Measurements from ENCODE around the gene ZBTB25.

ZBTB25 gene

DNA sequence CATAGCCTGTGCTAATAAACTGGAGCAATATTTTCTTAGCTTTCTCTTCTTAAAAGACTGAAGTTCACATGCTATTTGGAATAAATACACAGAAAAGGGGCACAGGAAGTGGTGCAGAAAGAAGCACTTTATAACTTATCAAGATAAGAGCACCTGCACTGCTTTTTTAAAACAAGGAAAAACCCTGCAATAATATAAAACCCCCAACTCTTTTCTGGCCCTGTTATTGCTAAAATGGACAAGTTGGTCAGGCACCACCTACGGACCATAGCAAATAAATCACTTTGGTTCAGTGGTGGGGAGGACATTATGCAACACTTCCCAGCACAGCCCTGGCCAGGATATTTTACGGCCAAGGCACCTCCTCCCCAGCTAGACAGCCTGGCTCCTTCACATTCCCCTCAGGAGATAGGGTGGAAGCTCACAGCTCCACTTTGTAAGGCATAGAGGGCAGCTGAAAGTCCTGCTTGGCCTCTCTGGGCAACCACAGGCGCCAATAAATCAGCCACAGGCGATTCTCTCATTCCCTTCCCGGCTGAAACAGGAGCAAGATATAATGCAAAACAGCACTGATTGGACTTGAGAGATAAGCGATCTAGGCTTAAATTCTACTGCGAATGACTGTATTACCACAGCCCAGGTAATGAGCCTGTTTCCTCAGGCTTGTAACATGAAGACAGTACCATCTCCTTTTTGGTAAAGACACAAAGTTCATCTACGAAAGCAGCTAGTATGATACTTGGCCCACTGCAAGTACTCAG is 2.0 kb downstream of the ZBTB25 start:
- no peak for TF ChIP-seq CREB1 (IDR thresholded peaks at IDR 0.05; ENCODE audit: low read depth)
- TF ChIP-seq CEBPB (IDR thresholded peaks at IDR 0.05) = peak; percentile 96
- TF ChIP-seq, protein P1, sequence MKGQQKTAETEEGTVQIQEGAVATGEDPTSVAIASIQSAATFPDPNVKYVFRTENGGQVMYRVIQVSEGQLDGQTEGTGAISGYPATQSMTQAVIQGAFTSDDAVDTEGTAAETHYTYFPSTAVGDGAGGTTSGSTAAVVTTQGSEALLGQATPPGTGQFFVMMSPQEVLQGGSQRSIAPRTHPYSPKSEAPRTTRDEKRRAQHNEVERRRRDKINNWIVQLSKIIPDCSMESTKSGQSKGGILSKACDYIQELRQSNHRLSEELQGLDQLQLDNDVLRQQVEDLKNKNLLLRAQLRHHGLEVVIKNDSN (IDR thresholded peaks at IDR 0.05) = 0 out of 2 replicates have a peak, but pooled peaks have one; percentile 7
- TF ChIP-seq TAF1 (IDR thresholded peaks at IDR 0.05; ENCODE audit: low read depth) = no peak
- 0 out of 2 replicates have a peak, but pooled peaks have one; percentile 26 for TF ChIP-seq TCF12 (IDR thresholded peaks at IDR 0.05; ENCODE audit: low read depth)

DNA sequence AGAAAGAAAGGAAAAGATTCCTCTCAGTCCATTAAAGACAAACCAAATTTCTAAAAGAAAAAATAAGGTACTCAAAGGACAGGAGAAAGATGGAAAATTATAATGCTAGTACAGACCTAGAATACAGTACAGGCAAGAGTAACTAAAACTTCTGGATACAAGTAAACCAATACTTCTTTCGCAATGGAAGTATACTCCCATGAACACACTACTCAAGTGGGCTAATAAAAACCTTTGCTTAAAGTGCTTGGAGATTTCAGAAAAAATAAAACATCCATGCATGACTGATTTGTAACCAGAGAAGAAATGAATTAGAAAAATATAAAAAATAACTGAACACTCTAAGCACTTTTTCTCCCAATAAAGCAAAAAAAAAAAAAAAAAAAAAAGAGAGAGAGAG is 3.5 kb downstream of the ZBTB25 start:
- TF ChIP-seq TAF1 (IDR thresholded peaks at IDR 0.05; ENCODE audit: low read depth) = no peak
- TF ChIP-seq RAD21 (IDR thresholded peaks at IDR 0.05; ENCODE audit: low read depth) = no peak
- TF ChIP-seq CEBPB (IDR thresholded peaks at IDR 0.05) = peak; percentile 59

DNA sequence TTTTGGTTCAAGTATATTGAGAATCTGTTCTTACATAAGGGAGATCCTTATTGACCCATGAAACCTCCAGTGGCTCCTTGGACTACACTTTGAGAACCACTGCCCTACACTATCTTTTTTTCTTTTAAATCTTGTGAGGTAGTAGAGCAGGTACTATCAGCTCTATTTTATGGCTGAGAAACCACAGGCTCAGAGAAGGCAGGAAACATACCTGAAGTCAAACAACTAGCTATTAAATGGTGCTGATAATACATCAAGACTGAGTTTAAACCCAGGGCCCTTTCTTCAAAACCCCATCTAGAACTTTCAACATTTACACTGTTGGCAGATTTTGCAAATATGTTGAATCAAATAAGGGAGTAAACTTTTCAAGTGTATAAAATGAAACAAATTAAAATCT is 6.9 kb downstream of the ZBTB25 start:
- no peak for TF ChIP-seq TEAD4 (IDR thresholded peaks at IDR 0.05)
- TF ChIP-seq RAD21 (IDR thresholded peaks at IDR 0.05; ENCODE audit: low read depth) = no peak
- TF ChIP-seq, protein P1 (IDR thresholded peaks at IDR 0.05) = no peak
- no peak for TF ChIP-seq CREB1 (IDR thresholded peaks at IDR 0.05; ENCODE audit: low read depth)
- no peak for TF ChIP-seq TCF12 (IDR thresholded peaks at IDR 0.05; ENCODE audit: low read depth)
- no peak for TF ChIP-seq ZBTB7A (IDR thresholded peaks at IDR 0.05; ENCODE audit: low read depth)
- TF ChIP-seq FOXM1 (IDR thresholded peaks at IDR 0.05; ENCODE audit: borderline replicate concordance, low read depth) = no peak
- no peak for TF ChIP-seq NFIC (IDR thresholded peaks at IDR 0.05)
- TF ChIP-seq, protein P2, sequence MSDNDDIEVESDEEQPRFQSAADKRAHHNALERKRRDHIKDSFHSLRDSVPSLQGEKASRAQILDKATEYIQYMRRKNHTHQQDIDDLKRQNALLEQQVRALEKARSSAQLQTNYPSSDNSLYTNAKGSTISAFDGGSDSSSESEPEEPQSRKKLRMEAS (IDR thresholded peaks at IDR 0.05) = no peak
- TF ChIP-seq CEBPB (IDR thresholded peaks at IDR 0.05) = no peak

DNA sequence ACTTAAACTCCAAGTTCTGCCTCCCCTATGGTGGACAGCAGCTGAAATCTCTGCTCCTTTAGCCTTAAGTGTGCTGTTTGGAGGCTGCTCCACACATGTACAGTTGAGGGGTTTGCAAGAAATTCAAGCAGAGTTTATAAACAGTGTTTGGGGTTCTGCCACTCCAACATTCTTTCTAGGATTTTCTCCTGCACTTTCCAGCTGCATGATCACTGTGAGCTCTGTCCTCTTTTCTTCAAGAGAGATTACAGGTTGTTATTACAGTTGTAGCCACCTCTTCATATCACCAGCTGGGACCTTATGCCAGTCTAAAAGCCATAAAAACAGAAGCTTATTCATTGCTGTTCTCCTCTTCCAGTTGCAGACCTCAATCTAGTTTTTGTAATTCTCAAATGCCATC is 8.4 kb downstream of the ZBTB25 start:
- TF ChIP-seq CEBPB (IDR thresholded peaks at IDR 0.05) (no peak), EP300 (IDR thresholded peaks at IDR 0.05; ENCODE audit: borderline replicate concordance) (no peak), CREB1 (IDR thresholded peaks at IDR 0.05; ENCODE audit: low read depth) (no peak), ZBTB7A (IDR thresholded peaks at IDR 0.05; ENCODE audit: low read depth) (no peak), TEAD4 (IDR thresholded peaks at IDR 0.05) (no peak), EGR1 (IDR thresholded peaks at IDR 0.05) (no peak), RAD21 (IDR thresholded peaks at IDR 0.05; ENCODE audit: low read depth) (no peak), FOXM1 (IDR thresholded peaks at IDR 0.05; ENCODE audit: borderline replicate concordance, low read depth) (no peak), YY1 (IDR thresholded peaks at IDR 0.05; ENCODE audit: low read depth) (no peak), TAF1 (IDR thresholded peaks at IDR 0.05; ENCODE audit: low read depth) (no peak), TCF12 (IDR thresholded peaks at IDR 0.05; ENCODE audit: low read depth) (no peak), NFIC (IDR thresholded peaks at IDR 0.05) (no peak)
- TF ChIP-seq, protein P1 (IDR thresholded peaks at IDR 0.05) = no peak
- TF ChIP-seq, protein P2 (IDR thresholded peaks at IDR 0.05) = no peak
- TF ChIP-seq, protein P3, sequence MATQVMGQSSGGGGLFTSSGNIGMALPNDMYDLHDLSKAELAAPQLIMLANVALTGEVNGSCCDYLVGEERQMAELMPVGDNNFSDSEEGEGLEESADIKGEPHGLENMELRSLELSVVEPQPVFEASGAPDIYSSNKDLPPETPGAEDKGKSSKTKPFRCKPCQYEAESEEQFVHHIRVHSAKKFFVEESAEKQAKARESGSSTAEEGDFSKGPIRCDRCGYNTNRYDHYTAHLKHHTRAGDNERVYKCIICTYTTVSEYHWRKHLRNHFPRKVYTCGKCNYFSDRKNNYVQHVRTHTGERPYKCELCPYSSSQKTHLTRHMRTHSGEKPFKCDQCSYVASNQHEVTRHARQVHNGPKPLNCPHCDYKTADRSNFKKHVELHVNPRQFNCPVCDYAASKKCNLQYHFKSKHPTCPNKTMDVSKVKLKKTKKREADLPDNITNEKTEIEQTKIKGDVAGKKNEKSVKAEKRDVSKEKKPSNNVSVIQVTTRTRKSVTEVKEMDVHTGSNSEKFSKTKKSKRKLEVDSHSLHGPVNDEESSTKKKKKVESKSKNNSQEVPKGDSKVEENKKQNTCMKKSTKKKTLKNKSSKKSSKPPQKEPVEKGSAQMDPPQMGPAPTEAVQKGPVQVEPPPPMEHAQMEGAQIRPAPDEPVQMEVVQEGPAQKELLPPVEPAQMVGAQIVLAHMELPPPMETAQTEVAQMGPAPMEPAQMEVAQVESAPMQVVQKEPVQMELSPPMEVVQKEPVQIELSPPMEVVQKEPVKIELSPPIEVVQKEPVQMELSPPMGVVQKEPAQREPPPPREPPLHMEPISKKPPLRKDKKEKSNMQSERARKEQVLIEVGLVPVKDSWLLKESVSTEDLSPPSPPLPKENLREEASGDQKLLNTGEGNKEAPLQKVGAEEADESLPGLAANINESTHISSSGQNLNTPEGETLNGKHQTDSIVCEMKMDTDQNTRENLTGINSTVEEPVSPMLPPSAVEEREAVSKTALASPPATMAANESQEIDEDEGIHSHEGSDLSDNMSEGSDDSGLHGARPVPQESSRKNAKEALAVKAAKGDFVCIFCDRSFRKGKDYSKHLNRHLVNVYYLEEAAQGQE (IDR thresholded peaks at IDR 0.05; ENCODE audit: low read depth) = no peak

DNA sequence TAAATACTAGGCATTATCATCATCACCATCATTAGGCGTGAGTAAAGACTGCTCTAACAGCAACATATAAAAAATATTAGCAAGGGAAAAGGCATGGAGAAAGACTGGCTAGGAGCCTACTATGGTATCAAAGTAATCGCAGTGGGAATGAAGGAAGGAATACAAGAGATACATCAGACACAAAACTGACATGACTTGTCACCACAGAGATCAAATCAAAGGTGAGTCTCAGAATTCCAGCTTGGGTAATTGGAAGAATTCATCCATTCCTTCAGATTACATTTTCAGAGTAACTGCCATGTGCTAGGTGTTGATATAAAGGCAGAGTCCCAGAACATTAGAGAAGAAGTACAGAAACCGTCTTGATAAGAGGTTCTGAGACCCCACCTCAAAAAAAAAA is 10.2 kb downstream of the ZBTB25 start:
- TF ChIP-seq, protein P3 (IDR thresholded peaks at IDR 0.05; ENCODE audit: low read depth) = no peak
- TF ChIP-seq, protein P2 (IDR thresholded peaks at IDR 0.05) = no peak
- TF ChIP-seq TCF12 (IDR thresholded peaks at IDR 0.05; ENCODE audit: low read depth) (no peak), TEAD4 (IDR thresholded peaks at IDR 0.05) (no peak), CREB1 (IDR thresholded peaks at IDR 0.05; ENCODE audit: low read depth) (no peak), CEBPB (IDR thresholded peaks at IDR 0.05) (no peak), RAD21 (IDR thresholded peaks at IDR 0.05; ENCODE audit: low read depth) (no peak)

All from Ishikawa (cell line).